ENCODE measurements around the gene PYCARD. TPM values are rescaled to one million over a fixed set of nuclear protein-coding genes. Genes with fewer than 3 reads are reported as not detected.

The PYCARD gene
- total and polyA plus RNA-seq, 9 of the 15 experiments (the other 6 are each of a cell fraction or from before 2014, with no cell fraction given) = 1.3 to 28.4 (median 6.0) TPM

GRCh38 chr16:31186930-31187807, 15.4 kb downstream of the PYCARD start:
- intact Hi-C loops (cut with micrococcal nuclease) (loop anchor here (10.0 kb wide), 1 partner anchor 258 kb away; the partner anchor contains the start of gene ZNF843), in situ Hi-C loops (cut with MboI) (no loop called here)
- peaks cover 8% of the 10 kb centered on the region for H3K9me1 ChIP-seq (ENCODE audit: control insufficient read depth, insufficient read depth, low read length)
- H3K27me3 ChIP-seq (ENCODE audit: control insufficient read depth in 2 of 2, insufficient read depth in 2 of 2, low read length in 2 of 2) = no peaks in the 10 kb centered on the region
- H3K4me1 ChIP-seq (replicated peaks in 1 of 2; ENCODE audit: control insufficient read depth in 2 of 2, insufficient read depth in 2 of 2, low read length in 2 of 2) = peaks cover 11 to 13% of the 10 kb centered on the region in 2 experiments
- no peak overlapping the region for H3K27ac ChIP-seq (ENCODE audit: extremely low read depth, low read depth, low read length)
- DNase-seq (ENCODE audit: extremely low read depth in 1 of 4, low spot score in 3 of 4) (peak in 2 of 4 experiments; percentile 15 to 29), FAIRE-seq (no peak), ATAC-seq (no peak; the same call in 2 of the 3 replicates)
- peaks cover 100% of the 10 kb centered on the region for H3K36me3 ChIP-seq (ENCODE audit: control insufficient read depth, insufficient read depth, low read length)
- no peak overlapping the region for H3K4me2 ChIP-seq (ENCODE audit: insufficient read depth, low read length)
- ChIA-PET POLR2A (interaction anchor here (0.7 to 1.0 kb wide), 5 partner anchors 10 to 687 kb away, joined by 3 read pairs; partner anchors contain the start of genes KAT8, ZNF267, ZNF646 and ZNF668), CTCF (ENCODE audit: low intra/inter-chr PET ratio) (no interaction called here)
- H2AFZ ChIP-seq (ENCODE audit: low read depth, low read length) = no peak overlapping the region
- peaks cover 37% of the 10 kb centered on the region for H4K20me1 ChIP-seq (replicated peaks; ENCODE audit: control insufficient read depth, insufficient read depth, low read length)
- no TSS peak for BruUV-seq (replicated peaks)
- H3K9ac ChIP-seq (ENCODE audit: insufficient read depth in 1 of 2, low read depth in 2 of 2, low read length in 2 of 2) = no peak overlapping the region
- no peaks in the 10 kb centered on the region for H3K9me3 ChIP-seq (replicated peaks; ENCODE audit: control insufficient read depth, insufficient read depth, low read depth, low read length)
- H3K79me2 ChIP-seq (ENCODE audit: control insufficient read depth, insufficient read depth, low read length) = peaks cover 82% of the 10 kb centered on the region
- no peak overlapping the region for H3K4me3 ChIP-seq
- WGBS (ENCODE audit: insufficient coverage, low coverage, missing lambda C conversion rate) = 91% methylated on average over 10 of the region's 10 CpGs
- TF ChIP-seq CBX5 (IDR thresholded peaks at IDR 0.05; ENCODE audit: borderline replicate concordance, low read depth) = no peak
- TF ChIP-seq RBM17 (IDR thresholded peaks at IDR 0.05; ENCODE audit: borderline replicate concordance, low read depth, low read length) = no peak
- TF ChIP-seq, protein P1, sequence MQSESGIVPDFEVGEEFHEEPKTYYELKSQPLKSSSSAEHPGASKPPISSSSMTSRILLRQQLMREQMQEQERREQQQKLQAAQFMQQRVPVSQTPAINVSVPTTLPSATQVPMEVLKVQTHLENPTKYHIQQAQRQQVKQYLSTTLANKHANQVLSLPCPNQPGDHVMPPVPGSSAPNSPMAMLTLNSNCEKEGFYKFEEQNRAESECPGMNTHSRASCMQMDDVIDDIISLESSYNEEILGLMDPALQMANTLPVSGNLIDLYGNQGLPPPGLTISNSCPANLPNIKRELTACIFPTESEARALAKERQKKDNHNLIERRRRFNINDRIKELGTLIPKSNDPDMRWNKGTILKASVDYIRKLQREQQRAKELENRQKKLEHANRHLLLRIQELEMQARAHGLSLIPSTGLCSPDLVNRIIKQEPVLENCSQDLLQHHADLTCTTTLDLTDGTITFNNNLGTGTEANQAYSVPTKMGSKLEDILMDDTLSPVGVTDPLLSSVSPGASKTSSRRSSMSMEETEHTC (IDR thresholded peaks at IDR 0.05) = no peak
- TF ChIP-seq, protein P2, sequence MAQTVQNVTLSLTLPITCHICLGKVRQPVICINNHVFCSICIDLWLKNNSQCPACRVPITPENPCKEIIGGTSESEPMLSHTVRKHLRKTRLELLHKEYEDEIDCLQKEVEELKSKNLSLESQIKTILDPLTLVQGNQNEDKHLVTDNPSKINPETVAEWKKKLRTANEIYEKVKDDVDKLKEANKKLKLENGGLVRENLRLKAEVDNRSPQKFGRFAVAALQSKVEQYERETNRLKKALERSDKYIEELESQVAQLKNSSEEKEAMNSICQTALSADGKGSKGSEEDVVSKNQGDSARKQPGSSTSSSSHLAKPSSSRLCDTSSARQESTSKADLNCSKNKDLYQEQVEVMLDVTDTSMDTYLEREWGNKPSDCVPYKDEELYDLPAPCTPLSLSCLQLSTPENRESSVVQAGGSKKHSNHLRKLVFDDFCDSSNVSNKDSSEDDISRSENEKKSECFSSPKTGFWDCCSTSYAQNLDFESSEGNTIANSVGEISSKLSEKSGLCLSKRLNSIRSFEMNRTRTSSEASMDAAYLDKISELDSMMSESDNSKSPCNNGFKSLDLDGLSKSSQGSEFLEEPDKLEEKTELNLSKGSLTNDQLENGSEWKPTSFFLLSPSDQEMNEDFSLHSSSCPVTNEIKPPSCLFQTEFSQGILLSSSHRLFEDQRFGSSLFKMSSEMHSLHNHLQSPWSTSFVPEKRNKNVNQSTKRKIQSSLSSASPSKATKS (CRISPR knock-in tag; IDR thresholded peaks at IDR 0.05) = no peak
- no peak for TF ChIP-seq XRCC3 (IDR thresholded peaks at IDR 0.05)
- TF ChIP-seq DPF2 (IDR thresholded peaks at IDR 0.05) = no peak
- TF ChIP-seq CHAMP1 (IDR thresholded peaks at IDR 0.05) = no peak
- TF ChIP-seq ZBTB49 (CRISPR knock-in tag; IDR thresholded peaks at IDR 0.05; ENCODE audit: borderline replicate concordance) = 0 out of 2 replicates have a peak, but pooled peaks have one; percentile 71
- TF ChIP-seq CREBBP (IDR thresholded peaks at IDR 0.05; ENCODE audit: low read depth, low read length) = no peak
- TF ChIP-seq ZNF584 (CRISPR knock-in tag; IDR thresholded peaks at IDR 0.05; ENCODE audit: low read depth) = no peak

All from K562 (cell line).